Stimulated activated CD4-positive, alpha-beta T cell treated with anti-CD3 and anti-CD28 coated beads, Interleukin-12 subunit alpha, Interleukin-12 subunit beta, amount 100 ng/mL, for 48 hours (primary cell): ENCODE data around the gene PRAF2.
A peak's percentile ranks its signal among the peaks of the same experiment; 100 is the strongest.

Experiments used
- DNase-seq, 3 donors: peaks; one replicate each; pipeline ENCODE4 v3.0.0-alpha.2; 2020; ENCODE audit warnings: low read depth in 2 of 3, low spot score in 1 of 3

The PRAF2 gene

GRCh38 chrX:49075347-49075746 lies 1.5 kb upstream of the PRAF2 start:
- DNase-seq: no peak

- DNase-seq: no peak
These were observed 1.1 kb downstream of the PRAF2 start for GRCh38 chrX:49072712-49073095.

- DNase-seq: no peak
These were observed 1.7 kb downstream of the PRAF2 start for GRCh38 chrX:49071877-49072711.

GRCh38 chrX:49070988-49071387 lies 2.8 kb downstream of the PRAF2 start:
- DNase-seq: no peak

GRCh38 chrX:49069038-49069437 lies 4.8 kb downstream of the PRAF2 start:
- no peak for DNase-seq

- no peak for DNase-seq
These were observed 6.3 kb downstream of the PRAF2 start for GRCh38 chrX:49067285-49068120.

GRCh38 chrX:49066690-49067089 lies 7.1 kb downstream of the PRAF2 start:
- DNase-seq: no peak

- DNase-seq: no peak
These were observed 7.5 kb downstream of the PRAF2 start for GRCh38 chrX:49066278-49066677.

- no peak for DNase-seq
These were observed 9.1 kb downstream of the PRAF2 start for GRCh38 chrX:49064735-49065134.

GRCh38 chrX:49064303-49064702 lies 9.5 kb downstream of the PRAF2 start:
- no peak for DNase-seq

GRCh38 chrX:49063715-49064114 lies 10.1 kb downstream of the PRAF2 start:
- DNase-seq: no peak

GRCh38 chrX:49061916-49062315 lies 11.9 kb downstream of the PRAF2 start:
- DNase-seq: no peak

GRCh38 chrX:49061490-49061889 lies 12.3 kb downstream of the PRAF2 start:
- no peak for DNase-seq

- DNase-seq: no peak
These were observed 12.9 kb downstream of the PRAF2 start for GRCh38 chrX:49060914-49061313.

GRCh38 chrX:49059681-49060085 lies 14.1 kb downstream of the PRAF2 start:
- no peak for DNase-seq

GRCh38 chrX:49059201-49059600 lies 14.6 kb downstream of the PRAF2 start:
- DNase-seq: no peak

- no peak for DNase-seq
These were observed 15.0 kb downstream of the PRAF2 start, which contains the start of gene CCDC120 for GRCh38 chrX:49058794-49059193. Gene CCDC120 (plus strand): TSS chrX:49058999. CDS start chrX:49062042, 3,043 bp downstream.

GRCh38 chrX:49054073-49054762 lies 19.6 kb downstream of the PRAF2 start:
- DNase-seq: no peak

GRCh38 chrX:49053223-49054072 lies 20.4 kb downstream of the PRAF2 start:
- DNase-seq: peak; percentile 30 to 59 (median 35)

GRCh38 chrX:49043987-49044281 lies 29.9 kb downstream of the PRAF2 start:
- DNase-seq: no peak
